ENCODE data around the gene MAP7.

MAP7 gene

GRCh38 chr6:136546331-136546730 lies 3.9 kb downstream of the MAP7 start:
- Histone ChIP-seq H3K9ac (ENCODE audit: low read length) (no peak overlapping the region), H3K27ac (ENCODE audit: low read depth, low read length) (no peak overlapping the region), H3K4me1 (ENCODE audit: control insufficient read depth, insufficient read depth, low read length) (peaks cover 21% of the 10 kb centered on the region), H3K4me3 (ENCODE audit: low read depth, low read length) (no peak overlapping the region), H3K27me3 (ENCODE audit: control insufficient read depth, insufficient read depth, low read length) (peaks cover 25% of the 10 kb centered on the region), H3K36me3 (ENCODE audit: control insufficient read depth, insufficient read depth, low read length) (no peaks in the 10 kb centered on the region), H3K9me3 (ENCODE audit: control insufficient read depth, insufficient read depth, low read depth, low read length) (no peaks in the 10 kb centered on the region)

GRCh38 chr6:136544326-136544725 lies 5.9 kb downstream of the MAP7 start:
- Histone ChIP-seq H3K27me3 (ENCODE audit: control insufficient read depth, insufficient read depth, low read length) (peaks cover 10% of the 10 kb centered on the region), H3K4me1 (ENCODE audit: control insufficient read depth, insufficient read depth, low read length) (peaks cover 24% of the 10 kb centered on the region), H3K9me3 (ENCODE audit: control insufficient read depth, insufficient read depth, low read depth, low read length) (no peaks in the 10 kb centered on the region), H3K4me3 (ENCODE audit: low read depth, low read length) (no peak overlapping the region), H3K9ac (ENCODE audit: low read length) (no peak overlapping the region), H3K36me3 (ENCODE audit: control insufficient read depth, insufficient read depth, low read length) (no peaks in the 10 kb centered on the region), H3K27ac (ENCODE audit: low read depth, low read length) (no peak overlapping the region)

GRCh38 chr6:136541395-136541794 lies 8.8 kb downstream of the MAP7 start:
- H3K36me3 ChIP-seq (ENCODE audit: control insufficient read depth, insufficient read depth, low read length), result no peaks in the 10 kb centered on the region
- H3K4me3 ChIP-seq (ENCODE audit: low read depth, low read length), result no peak overlapping the region
- no peaks in the 10 kb centered on the region for H3K9me3 ChIP-seq (ENCODE audit: control insufficient read depth, insufficient read depth, low read depth, low read length)
- H3K27ac ChIP-seq (ENCODE audit: low read depth, low read length), result no peak overlapping the region
- H3K4me1 ChIP-seq (ENCODE audit: control insufficient read depth, insufficient read depth, low read length), result peaks cover 21% of the 10 kb centered on the region
- H3K9ac ChIP-seq (ENCODE audit: low read length), result no peak overlapping the region
- no peaks in the 10 kb centered on the region for H3K27me3 ChIP-seq (ENCODE audit: control insufficient read depth, insufficient read depth, low read length)

- Histone ChIP-seq H3K9me3 (ENCODE audit: control insufficient read depth, insufficient read depth, low read depth, low read length) (no peaks in the 10 kb centered on the region), H3K36me3 (ENCODE audit: control insufficient read depth, insufficient read depth, low read length) (no peaks in the 10 kb centered on the region), H3K9ac (ENCODE audit: low read length) (no peak overlapping the region), H3K4me1 (ENCODE audit: control insufficient read depth, insufficient read depth, low read length) (peaks cover 16% of the 10 kb centered on the region), H3K27me3 (ENCODE audit: control insufficient read depth, insufficient read depth, low read length) (no peaks in the 10 kb centered on the region), H3K27ac (ENCODE audit: low read depth, low read length) (no peak overlapping the region), H3K4me3 (ENCODE audit: low read depth, low read length) (no peak overlapping the region)
Observed at GRCh38 chr6:136539967-136540652, 10.1 kb downstream of the MAP7 start.

- Histone ChIP-seq H3K27me3 (ENCODE audit: control insufficient read depth, insufficient read depth, low read length) (no peaks in the 10 kb centered on the region), H3K9ac (ENCODE audit: low read length) (no peak overlapping the region), H3K4me3 (ENCODE audit: low read depth, low read length) (no peak overlapping the region), H3K9me3 (ENCODE audit: control insufficient read depth, insufficient read depth, low read depth, low read length) (no peaks in the 10 kb centered on the region), H3K36me3 (ENCODE audit: control insufficient read depth, insufficient read depth, low read length) (no peaks in the 10 kb centered on the region), H3K4me1 (ENCODE audit: control insufficient read depth, insufficient read depth, low read length) (peaks cover 7% of the 10 kb centered on the region), H3K27ac (ENCODE audit: low read depth, low read length) (no peak overlapping the region)
Observed at GRCh38 chr6:136538836-136539235, 11.4 kb downstream of the MAP7 start.

GRCh38 chr6:136535880-136536650 lies 14.2 kb downstream of the MAP7 start:
- Histone ChIP-seq H3K27ac (ENCODE audit: low read depth, low read length) (no peak overlapping the region), H3K4me3 (ENCODE audit: low read depth, low read length) (no peak overlapping the region), H3K9ac (ENCODE audit: low read length) (no peak overlapping the region), H3K27me3 (ENCODE audit: control insufficient read depth, insufficient read depth, low read length) (no peaks in the 10 kb centered on the region), H3K9me3 (ENCODE audit: control insufficient read depth, insufficient read depth, low read depth, low read length) (no peaks in the 10 kb centered on the region), H3K36me3 (ENCODE audit: control insufficient read depth, insufficient read depth, low read length) (no peaks in the 10 kb centered on the region), H3K4me1 (ENCODE audit: control insufficient read depth, insufficient read depth, low read length) (peaks cover 7% of the 10 kb centered on the region)

- H3K27me3 ChIP-seq (ENCODE audit: control insufficient read depth, insufficient read depth, low read length), result no peaks in the 10 kb centered on the region
- no peak overlapping the region for H3K9ac ChIP-seq (ENCODE audit: low read length)
- no peak overlapping the region for H3K27ac ChIP-seq (ENCODE audit: low read depth, low read length)
- no peak overlapping the region for H3K4me3 ChIP-seq (ENCODE audit: low read depth, low read length)
- no peaks in the 10 kb centered on the region for H3K9me3 ChIP-seq (ENCODE audit: control insufficient read depth, insufficient read depth, low read depth, low read length)
- H3K4me1 ChIP-seq (ENCODE audit: control insufficient read depth, insufficient read depth, low read length), result peaks cover 6% of the 10 kb centered on the region
- no peaks in the 10 kb centered on the region for H3K36me3 ChIP-seq (ENCODE audit: control insufficient read depth, insufficient read depth, low read length)
Observed at GRCh38 chr6:136535017-136535765, 15.0 kb downstream of the MAP7 start.

GRCh38 chr6:136534268-136534667 lies 16.0 kb downstream of the MAP7 start:
- Histone ChIP-seq H3K9me3 (ENCODE audit: control insufficient read depth, insufficient read depth, low read depth, low read length) (no peaks in the 10 kb centered on the region), H3K27me3 (ENCODE audit: control insufficient read depth, insufficient read depth, low read length) (no peaks in the 10 kb centered on the region), H3K36me3 (ENCODE audit: control insufficient read depth, insufficient read depth, low read length) (no peaks in the 10 kb centered on the region), H3K4me3 (ENCODE audit: low read depth, low read length) (no peak overlapping the region), H3K4me1 (ENCODE audit: control insufficient read depth, insufficient read depth, low read length) (no peaks in the 10 kb centered on the region; the same call in 1 of the 2 replicates), H3K27ac (ENCODE audit: low read depth, low read length) (no peak overlapping the region), H3K9ac (ENCODE audit: low read length) (no peak overlapping the region)

GRCh38 chr6:136533487-136533886 lies 16.7 kb downstream of the MAP7 start:
- no peaks in the 10 kb centered on the region for H3K27me3 ChIP-seq (ENCODE audit: control insufficient read depth, insufficient read depth, low read length)
- no peak overlapping the region for H3K9ac ChIP-seq (ENCODE audit: low read length)
- H3K9me3 ChIP-seq (ENCODE audit: control insufficient read depth, insufficient read depth, low read depth, low read length), result no peaks in the 10 kb centered on the region
- H3K4me1 ChIP-seq (ENCODE audit: control insufficient read depth, insufficient read depth, low read length), result peaks cover 5% of the 10 kb centered on the region
- no peak overlapping the region for H3K4me3 ChIP-seq (ENCODE audit: low read depth, low read length)
- H3K36me3 ChIP-seq (ENCODE audit: control insufficient read depth, insufficient read depth, low read length), result no peaks in the 10 kb centered on the region
- H3K27ac ChIP-seq (ENCODE audit: low read depth, low read length), result no peak overlapping the region

- no peak overlapping the region for H3K27ac ChIP-seq (ENCODE audit: low read depth, low read length)
- H3K4me1 ChIP-seq (ENCODE audit: control insufficient read depth, insufficient read depth, low read length), result peaks cover 18% of the 10 kb centered on the region
- H3K9me3 ChIP-seq (ENCODE audit: control insufficient read depth, insufficient read depth, low read depth, low read length), result no peaks in the 10 kb centered on the region
- H3K9ac ChIP-seq (ENCODE audit: low read length), result no peak overlapping the region
- H3K36me3 ChIP-seq (ENCODE audit: control insufficient read depth, insufficient read depth, low read length), result no peaks in the 10 kb centered on the region
- H3K27me3 ChIP-seq (ENCODE audit: control insufficient read depth, insufficient read depth, low read length), result no peaks in the 10 kb centered on the region
- no peak overlapping the region for H3K4me3 ChIP-seq (ENCODE audit: low read depth, low read length)
Observed at GRCh38 chr6:136532030-136532429, 18.2 kb downstream of the MAP7 start.

- H3K27me3 ChIP-seq (ENCODE audit: control insufficient read depth, insufficient read depth, low read length), result no peaks in the 10 kb centered on the region
- no peak overlapping the region for H3K27ac ChIP-seq (ENCODE audit: low read depth, low read length)
- H3K36me3 ChIP-seq (ENCODE audit: control insufficient read depth, insufficient read depth, low read length), result no peaks in the 10 kb centered on the region
- no peak overlapping the region for H3K9ac ChIP-seq (ENCODE audit: low read length)
- H3K9me3 ChIP-seq (ENCODE audit: control insufficient read depth, insufficient read depth, low read depth, low read length), result no peaks in the 10 kb centered on the region
- H3K4me3 ChIP-seq (ENCODE audit: low read depth, low read length), result no peak overlapping the region
- peaks cover 41% of the 10 kb centered on the region for H3K4me1 ChIP-seq (ENCODE audit: control insufficient read depth, insufficient read depth, low read length)
Observed at GRCh38 chr6:136529710-136530109, 20.5 kb downstream of the MAP7 start.

All from HUES6 (cell line).